Measurements from ENCODE around the gene CFAP299.

DNA sequence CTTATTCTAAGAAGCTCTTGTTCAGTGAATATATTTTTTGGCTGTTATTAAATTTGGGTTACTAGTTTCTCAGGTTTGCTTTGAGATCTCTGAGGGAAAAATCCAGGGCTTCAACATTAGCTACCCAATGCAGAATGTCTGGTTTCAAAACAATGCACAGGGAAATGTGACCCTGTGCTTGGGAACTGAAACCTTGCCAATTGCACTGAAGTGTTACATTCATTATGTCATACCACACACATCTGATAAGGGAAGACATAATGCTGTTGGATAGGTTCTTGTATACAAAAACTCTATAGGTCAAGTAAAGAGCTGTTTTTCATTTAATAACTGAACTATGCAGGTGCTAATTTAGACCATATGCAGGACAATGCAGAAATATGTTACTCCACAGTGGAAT, 349.7 kb downstream of the CFAP299 start:
- TF ChIP-seq, protein P1, sequence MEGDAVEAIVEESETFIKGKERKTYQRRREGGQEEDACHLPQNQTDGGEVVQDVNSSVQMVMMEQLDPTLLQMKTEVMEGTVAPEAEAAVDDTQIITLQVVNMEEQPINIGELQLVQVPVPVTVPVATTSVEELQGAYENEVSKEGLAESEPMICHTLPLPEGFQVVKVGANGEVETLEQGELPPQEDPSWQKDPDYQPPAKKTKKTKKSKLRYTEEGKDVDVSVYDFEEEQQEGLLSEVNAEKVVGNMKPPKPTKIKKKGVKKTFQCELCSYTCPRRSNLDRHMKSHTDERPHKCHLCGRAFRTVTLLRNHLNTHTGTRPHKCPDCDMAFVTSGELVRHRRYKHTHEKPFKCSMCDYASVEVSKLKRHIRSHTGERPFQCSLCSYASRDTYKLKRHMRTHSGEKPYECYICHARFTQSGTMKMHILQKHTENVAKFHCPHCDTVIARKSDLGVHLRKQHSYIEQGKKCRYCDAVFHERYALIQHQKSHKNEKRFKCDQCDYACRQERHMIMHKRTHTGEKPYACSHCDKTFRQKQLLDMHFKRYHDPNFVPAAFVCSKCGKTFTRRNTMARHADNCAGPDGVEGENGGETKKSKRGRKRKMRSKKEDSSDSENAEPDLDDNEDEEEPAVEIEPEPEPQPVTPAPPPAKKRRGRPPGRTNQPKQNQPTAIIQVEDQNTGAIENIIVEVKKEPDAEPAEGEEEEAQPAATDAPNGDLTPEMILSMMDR (IDR thresholded peaks at IDR 0.05; ENCODE audit: control extremely low read depth in 1 of 3, insufficient read depth in 1 of 3, low read depth in 1 of 3, low read length in 3 of 3), result no peak
- TF ChIP-seq CEBPB (IDR thresholded peaks at IDR 0.05; ENCODE audit: low read depth, low read length) (no peak), HDAC2 (IDR thresholded peaks at IDR 0.05; ENCODE audit: borderline replicate concordance in 1 of 2, low read depth in 2 of 2, low read length in 2 of 2) (no peak), POLR2AphosphoS5 (IDR thresholded peaks at IDR 0.05; ENCODE audit: low read depth, low read length) (no peak), TBP (IDR thresholded peaks at IDR 0.05; ENCODE audit: low read depth, low read length) (no peak)
- TF ChIP-seq, protein P2, sequence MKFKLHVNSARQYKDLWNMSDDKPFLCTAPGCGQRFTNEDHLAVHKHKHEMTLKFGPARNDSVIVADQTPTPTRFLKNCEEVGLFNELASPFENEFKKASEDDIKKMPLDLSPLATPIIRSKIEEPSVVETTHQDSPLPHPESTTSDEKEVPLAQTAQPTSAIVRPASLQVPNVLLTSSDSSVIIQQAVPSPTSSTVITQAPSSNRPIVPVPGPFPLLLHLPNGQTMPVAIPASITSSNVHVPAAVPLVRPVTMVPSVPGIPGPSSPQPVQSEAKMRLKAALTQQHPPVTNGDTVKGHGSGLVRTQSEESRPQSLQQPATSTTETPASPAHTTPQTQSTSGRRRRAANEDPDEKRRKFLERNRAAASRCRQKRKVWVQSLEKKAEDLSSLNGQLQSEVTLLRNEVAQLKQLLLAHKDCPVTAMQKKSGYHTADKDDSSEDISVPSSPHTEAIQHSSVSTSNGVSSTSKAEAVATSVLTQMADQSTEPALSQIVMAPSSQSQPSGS (IDR thresholded peaks at IDR 0.05; ENCODE audit: low read length), result no peak
